ENCODE measurements around the gene EBI3. TPM values are rescaled to one million over a fixed set of nuclear protein-coding genes. Genes with fewer than 3 reads are reported as not detected.

EBI3 gene
- total and polyA plus RNA-seq, 9 donors = 0.58 to 6.6 (median 1.2) TPM; not detected in 1

- WGBS, 3 donors = 86 to 92% (median 87%) methylated on average over 22 of the region's 22 CpGs
- intact Hi-C loops (cut with DNase I) = no loop called here
- no peak overlapping the region for H3K4me3 ChIP-seq
- H3K36me3 ChIP-seq = no peaks in the 10 kb centered on the region
- peaks cover 6% of the 10 kb centered on the region for H3K27me3 ChIP-seq
- no peaks in the 10 kb centered on the region for H3K9me3 ChIP-seq
- no peak for DNase-seq
- no peak for TF ChIP-seq EP300 (IDR thresholded peaks at IDR 0.05)
- no peak for TF ChIP-seq POLR2A (IDR thresholded peaks at IDR 0.05)
- TF ChIP-seq CTCF (IDR thresholded peaks at IDR 0.05) = no peak
- H3K4me1 ChIP-seq (ENCODE audit: insufficient read depth) = no peaks in the 10 kb centered on the region
- no peak overlapping the region for H3K27ac ChIP-seq
Observed at GRCh38 chr19:4196587-4197148, 32.7 kb upstream of the EBI3 start.

- Histone ChIP-seq H3K36me3 (no peaks in the 10 kb centered on the region), H3K4me3 (no peak overlapping the region), H3K9me3 (no peaks in the 10 kb centered on the region), H3K27ac (no peak overlapping the region), H3K27me3 (peaks cover 6% of the 10 kb centered on the region), H3K4me1 (ENCODE audit: insufficient read depth) (no peaks in the 10 kb centered on the region)
- TF ChIP-seq EP300 (IDR thresholded peaks at IDR 0.05) (no peak), CTCF (IDR thresholded peaks at IDR 0.05) (no peak), POLR2A (IDR thresholded peaks at IDR 0.05) (no peak)
- no peak for DNase-seq
- intact Hi-C loops (cut with DNase I) = no loop called here
- WGBS, 3 donors = 78 to 84% (median 83%) methylated on average over 5 of the region's 5 CpGs
Observed at GRCh38 chr19:4197228-4197624, 32.1 kb upstream of the EBI3 start.

GRCh38 chr19:4197625-4198466 is 31.5 kb upstream of the EBI3 start:
- Histone ChIP-seq H3K36me3 (no peaks in the 10 kb centered on the region), H3K4me1 (ENCODE audit: insufficient read depth) (no peaks in the 10 kb centered on the region), H3K9me3 (no peaks in the 10 kb centered on the region), H3K4me3 (no peak overlapping the region), H3K27me3 (peaks cover 6% of the 10 kb centered on the region), H3K27ac (no peak overlapping the region)
- TF ChIP-seq EP300 (IDR thresholded peaks at IDR 0.05) (no peak), CTCF (IDR thresholded peaks at IDR 0.05) (no peak), POLR2A (IDR thresholded peaks at IDR 0.05) (no peak)
- no peak for DNase-seq
- intact Hi-C loops (cut with DNase I) = no loop called here
- 14 to 21% (median 17%) methylated on average over 47 to 67 of the region's 70 CpGs for WGBS, 3 donors

- H3K27me3 ChIP-seq = peaks cover 6% of the 10 kb centered on the region
Observed at GRCh38 chr19:4198467-4199126, 30.7 kb upstream of the EBI3 start.

More at GRCh38 chr19:4198467-4199126, 30.7 kb upstream of the EBI3 start:
- WGBS, 3 donors = 4 to 6% (median 5%) methylated on average over 16 to 28 of the region's 28 CpGs
- DNase-seq = no peak
- H3K36me3 ChIP-seq = no peaks in the 10 kb centered on the region
- no peak overlapping the region for H3K27ac ChIP-seq
- intact Hi-C loops (cut with DNase I) = no loop called here
- no peaks in the 10 kb centered on the region for H3K4me1 ChIP-seq (ENCODE audit: insufficient read depth)
- H3K4me3 ChIP-seq = no peak overlapping the region
- TF ChIP-seq POLR2A (IDR thresholded peaks at IDR 0.05) = no peak
- TF ChIP-seq EP300 (IDR thresholded peaks at IDR 0.05) = no peak
- TF ChIP-seq CTCF (IDR thresholded peaks at IDR 0.05) = no peak
- H3K9me3 ChIP-seq = no peaks in the 10 kb centered on the region
